ENCODE data around the gene FRS2. TPM values are rescaled to one million over a fixed set of nuclear protein-coding genes. Genes with fewer than 3 reads are reported as not detected.

Gene FRS2
- total RNA-seq, 2 donors from 2014 or later, result 4.9 to 14.3 TPM

GRCh38 chr12:69527506-69528272, 57.5 kb downstream of the FRS2 start:
- Histone ChIP-seq H3K9me3 (no peaks in the 10 kb centered on the region), H3K4me3 (no peak overlapping the region), H3K4me1 (peaks cover 7% of the 10 kb centered on the region), H3K36me3 (replicated peaks in 1 of 2; ENCODE audit: insufficient read depth in 1 of 2, low read depth in 2 of 2) (no peaks in the 10 kb centered on the region), H3K27me3 (no peaks in the 10 kb centered on the region), H3K27ac (no peak overlapping the region)
- 80 to 81% methylated on average over 3 of the region's 3 CpGs for WGBS, 2 donors
- ATAC-seq, result no peak
- DNase-seq, result no peak
- TF ChIP-seq, protein P1, sequence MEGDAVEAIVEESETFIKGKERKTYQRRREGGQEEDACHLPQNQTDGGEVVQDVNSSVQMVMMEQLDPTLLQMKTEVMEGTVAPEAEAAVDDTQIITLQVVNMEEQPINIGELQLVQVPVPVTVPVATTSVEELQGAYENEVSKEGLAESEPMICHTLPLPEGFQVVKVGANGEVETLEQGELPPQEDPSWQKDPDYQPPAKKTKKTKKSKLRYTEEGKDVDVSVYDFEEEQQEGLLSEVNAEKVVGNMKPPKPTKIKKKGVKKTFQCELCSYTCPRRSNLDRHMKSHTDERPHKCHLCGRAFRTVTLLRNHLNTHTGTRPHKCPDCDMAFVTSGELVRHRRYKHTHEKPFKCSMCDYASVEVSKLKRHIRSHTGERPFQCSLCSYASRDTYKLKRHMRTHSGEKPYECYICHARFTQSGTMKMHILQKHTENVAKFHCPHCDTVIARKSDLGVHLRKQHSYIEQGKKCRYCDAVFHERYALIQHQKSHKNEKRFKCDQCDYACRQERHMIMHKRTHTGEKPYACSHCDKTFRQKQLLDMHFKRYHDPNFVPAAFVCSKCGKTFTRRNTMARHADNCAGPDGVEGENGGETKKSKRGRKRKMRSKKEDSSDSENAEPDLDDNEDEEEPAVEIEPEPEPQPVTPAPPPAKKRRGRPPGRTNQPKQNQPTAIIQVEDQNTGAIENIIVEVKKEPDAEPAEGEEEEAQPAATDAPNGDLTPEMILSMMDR (IDR thresholded peaks at IDR 0.05), result no peak
- no peak for TF ChIP-seq POLR2A (IDR thresholded peaks at IDR 0.05)
- intact Hi-C loops (cut with DNase I), result no loop called here

DNA sequence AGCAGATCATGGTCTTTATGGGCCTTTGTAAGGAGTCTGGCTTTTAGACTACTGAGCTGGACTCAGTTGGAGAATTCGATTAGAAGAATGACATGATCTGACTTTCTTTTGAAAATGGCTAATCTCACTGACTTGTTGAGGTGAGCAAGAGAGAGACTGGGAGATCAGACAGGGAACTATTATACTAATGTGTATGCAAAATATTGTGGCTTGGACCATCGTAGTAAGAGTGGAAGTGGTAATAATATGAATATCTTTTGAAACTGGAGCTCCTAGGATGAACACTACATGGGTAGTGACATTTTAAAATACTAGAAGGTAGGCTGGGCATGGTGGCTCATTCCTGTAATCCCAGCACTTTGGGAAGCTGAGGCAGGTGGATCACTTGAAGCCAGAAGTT, 58.8 kb downstream of the FRS2 start:
- no peak overlapping the region for H3K27ac ChIP-seq
- H3K9me3 ChIP-seq, result no peaks in the 10 kb centered on the region
- H3K4me1 ChIP-seq, result peaks cover 7% of the 10 kb centered on the region
- H3K27me3 ChIP-seq, result no peaks in the 10 kb centered on the region
- no peak for ATAC-seq
- TF ChIP-seq, protein P1 (IDR thresholded peaks at IDR 0.05), result no peak
- TF ChIP-seq POLR2A (IDR thresholded peaks at IDR 0.05), result no peak
- no peak overlapping the region for H3K4me3 ChIP-seq
- WGBS, 2 donors, result 88% methylated on average over 2 of the region's 2 CpGs
- intact Hi-C loops (cut with DNase I), result no loop called here
- H3K36me3 ChIP-seq (replicated peaks in 1 of 2; ENCODE audit: insufficient read depth in 1 of 2, low read depth in 2 of 2), result no peaks in the 10 kb centered on the region
- DNase-seq, result no peak

DNA sequence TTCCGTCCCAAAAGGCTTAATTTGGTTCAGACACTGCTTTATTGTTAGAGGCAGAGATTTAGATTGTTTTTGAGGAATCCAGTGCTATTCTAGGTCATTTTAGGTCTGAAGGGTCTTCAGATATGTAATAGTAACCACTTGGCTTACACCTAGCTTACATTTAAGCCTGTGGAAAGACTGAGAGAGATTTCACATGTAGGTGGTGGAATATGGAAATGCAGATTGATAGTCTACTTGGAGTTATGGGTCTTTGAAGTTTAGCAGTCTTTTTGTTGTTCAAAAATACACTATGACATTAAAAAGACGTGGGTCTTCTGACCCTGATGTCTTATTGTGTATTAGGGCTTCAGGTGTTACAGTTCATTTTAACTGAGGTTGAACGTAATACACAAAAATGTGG, 63.7 kb downstream of the FRS2 start:
- Histone ChIP-seq H3K36me3 (replicated peaks in 1 of 2; ENCODE audit: insufficient read depth in 1 of 2, low read depth in 2 of 2) (no peaks in the 10 kb centered on the region), H3K27me3 (no peaks in the 10 kb centered on the region), H3K9me3 (no peaks in the 10 kb centered on the region), H3K27ac (no peak overlapping the region), H3K4me1 (no peaks in the 10 kb centered on the region), H3K4me3 (no peak overlapping the region)
- DNase-seq, result no peak
- ATAC-seq, result no peak
- 89 to 91% methylated on average over 3 of the region's 3 CpGs for WGBS, 2 donors
- intact Hi-C loops (cut with DNase I), result no loop called here
- no peak for TF ChIP-seq POLR2A (IDR thresholded peaks at IDR 0.05)
- TF ChIP-seq, protein P1 (IDR thresholded peaks at IDR 0.05), result no peak

- H3K36me3 ChIP-seq (replicated peaks in 1 of 2; ENCODE audit: insufficient read depth in 1 of 2, low read depth in 2 of 2), result no peaks in the 10 kb centered on the region
- H3K9me3 ChIP-seq, result no peaks in the 10 kb centered on the region
- no peaks in the 10 kb centered on the region for H3K27me3 ChIP-seq
- no peaks in the 10 kb centered on the region for H3K4me1 ChIP-seq
- 54 to 55% methylated on average over 3 of the region's 3 CpGs for WGBS, 2 donors
- TF ChIP-seq POLR2A (IDR thresholded peaks at IDR 0.05), result no peak
- TF ChIP-seq, protein P1 (IDR thresholded peaks at IDR 0.05), result no peak
- peak overlapping the region in 1 of 4 donors; percentile 20 for H3K27ac ChIP-seq
- intact Hi-C loops (cut with DNase I), result no loop called here
- ATAC-seq, result peak; percentile 89
- H3K4me3 ChIP-seq, result no peak overlapping the region
- DNase-seq, result peak; percentile 20 to 73 (median 28)
These were observed 64.2 kb downstream of the FRS2 start for GRCh38 chr12:69534389-69534822.

- Histone ChIP-seq H3K4me1 (no peaks in the 10 kb centered on the region), H3K36me3 (replicated peaks in 1 of 2; ENCODE audit: insufficient read depth in 1 of 2, low read depth in 2 of 2) (no peaks in the 10 kb centered on the region), H3K27ac (no peak overlapping the region), H3K27me3 (no peaks in the 10 kb centered on the region), H3K9me3 (no peaks in the 10 kb centered on the region), H3K4me3 (no peak overlapping the region)
- DNase-seq (no peak), ATAC-seq (no peak)
- WGBS, 2 donors, result 90 to 96% methylated on average over 2 of the region's 2 CpGs
- TF ChIP-seq, protein P1 (IDR thresholded peaks at IDR 0.05), result no peak
- no peak for TF ChIP-seq POLR2A (IDR thresholded peaks at IDR 0.05)
- intact Hi-C loops (cut with DNase I), result no loop called here
These were observed 70.8 kb downstream of the FRS2 start for GRCh38 chr12:69540987-69541386.
